NOMO-1 treated with dmso at 0.1 percent for 144 hours (cell line): ENCODE results near the gene HS3ST3B1.

Experiments used
- DNase-seq: peaks from one replicate; lab custom pipeline; 2025; ENCODE audit not compliant: unreplicated experiment; lab: John Stamatoyannopoulos, UW

Gene HS3ST3B1

GRCh38 chr17:14352136-14352535, 51.3 kb downstream of the HS3ST3B1 start:
- peak; percentile 39 for DNase-seq

GRCh38 chr17:14353861-14354474, 53.1 kb downstream of the HS3ST3B1 start:
- DNase-seq = no peak

GRCh38 chr17:14354807-14355206, 53.9 kb downstream of the HS3ST3B1 start:
- DNase-seq = no peak

- no peak for DNase-seq
Observed at GRCh38 chr17:14355556-14355955, 54.7 kb downstream of the HS3ST3B1 start.

GRCh38 chr17:14359163-14360020, 58.5 kb downstream of the HS3ST3B1 start:
- DNase-seq = peak; percentile 88

GRCh38 chr17:14360856-14361255, 60.0 kb downstream of the HS3ST3B1 start:
- DNase-seq = no peak

- no peak for DNase-seq
Observed at GRCh38 chr17:14361470-14361869, 60.6 kb downstream of the HS3ST3B1 start.

GRCh38 chr17:14361945-14362508, 61.1 kb downstream of the HS3ST3B1 start:
- DNase-seq = no peak

GRCh38 chr17:14366199-14366598, 65.3 kb downstream of the HS3ST3B1 start:
- DNase-seq = no peak

GRCh38 chr17:14372461-14372860, 71.6 kb downstream of the HS3ST3B1 start:
- DNase-seq = no peak

GRCh38 chr17:14372905-14373613, 72.2 kb downstream of the HS3ST3B1 start:
- DNase-seq = no peak

GRCh38 chr17:14373614-14374259, 72.9 kb downstream of the HS3ST3B1 start:
- no peak for DNase-seq

GRCh38 chr17:14374268-14374667, 73.4 kb downstream of the HS3ST3B1 start:
- DNase-seq = no peak

GRCh38 chr17:14376666-14377065, 75.8 kb downstream of the HS3ST3B1 start:
- DNase-seq = no peak

- no peak for DNase-seq
Observed at GRCh38 chr17:14381606-14382005, 80.7 kb downstream of the HS3ST3B1 start.

- DNase-seq = no peak
Observed at GRCh38 chr17:14387036-14387435, 86.2 kb downstream of the HS3ST3B1 start.

GRCh38 chr17:14389681-14390080, 88.8 kb downstream of the HS3ST3B1 start:
- DNase-seq = no peak

GRCh38 chr17:14393723-14394122, 92.8 kb downstream of the HS3ST3B1 start:
- no peak for DNase-seq

- DNase-seq = no peak
Observed at GRCh38 chr17:14395255-14395654, 94.4 kb downstream of the HS3ST3B1 start.

- no peak for DNase-seq
Observed at GRCh38 chr17:14396547-14396946, 95.7 kb downstream of the HS3ST3B1 start.

GRCh38 chr17:14398766-14399165, 97.9 kb downstream of the HS3ST3B1 start:
- DNase-seq = no peak
